Upper lobe of left lung (tissue), 6 donors: Measurements from ENCODE around the gene CDH10. TPM values are rescaled to one million over a fixed set of nuclear protein-coding genes. Genes with fewer than 3 reads are reported as not detected.

Experiments
- ATAC-seq, 2 donors: fragments of 200-7000 bp; cut with Tn5 transposase; one replicate each; pipeline ENCODE4 v1.9.1; 2022; ENCODE audit warnings: mild to moderate bottlenecking in 2 of 2, moderate library complexity in 2 of 2; ENCODE audit not compliant: low FRiP score in 2 of 2
- DNase-seq, 2 donors: peaks; one replicate each; pipeline ENCODE4 v3.0.0-alpha.2; 2019 to 2020
- H3K27ac ChIP-seq, 4 donors: fragments of 200-600 bp; sonication (generic); one replicate each; pipeline ENCODE4 v1.5.1; 2016 to 2019
- H3K27me3 ChIP-seq, 4 donors: fragments of 200-600 bp; sonication (generic); one replicate each; pipeline ENCODE4 v1.5.1; 2017 to 2019
- H3K36me3 ChIP-seq, 4 donors: fragments of 200-600 bp; sonication (generic); one replicate each; pipeline ENCODE4 v1.5.1; 2016 to 2019
- H3K4me1 ChIP-seq, 4 donors: fragments of 200-600 bp; sonication (generic); one replicate each; pipeline ENCODE4 v1.5.1; 2018 to 2019
- H3K4me3 ChIP-seq, 4 donors: fragments of 200-600 bp; sonication (generic); one replicate each; pipeline ENCODE4 v1.5.1; 2017 to 2019; ENCODE audit warnings: mild to moderate bottlenecking in 2 of 4, moderate library complexity in 1 of 4
- H3K9me3 ChIP-seq, 4 donors: fragments of 200-600 bp; sonication (generic); one replicate each; pipeline ENCODE4 v1.5.1; 2018 to 2019
- EP300 ChIP-seq, 4 donors: sonication (generic); formaldehyde crosslinking; IDR thresholded peaks; one replicate each; pipeline ENCODE4 v1.5.1; 2017; ENCODE audit warnings: antibody characterized with exemption in 4 of 4, control low read depth in 2 of 4
- POLR2A ChIP-seq, 4 donors: fragments of 450-650 bp; IDR thresholded peaks; one replicate each; pipeline ENCODE4 v1.5.1; 2016 to 2017; ENCODE audit warnings: antibody characterized with exemption in 4 of 4, mild to moderate bottlenecking in 2 of 4
- POLR2AphosphoS5 ChIP-seq, 2 donors: sonication (generic); formaldehyde crosslinking; IDR thresholded peaks; one replicate each; pipeline ENCODE4 v1.5.1; 2017; ENCODE audit warnings: antibody characterized with exemption in 2 of 2
- WGBS, 2 donors: methylation state at CpG; one replicate each; pipeline ENCODE4 v1.1.5; 2017 to 2018; 5-methylcytosine and 5-hydroxymethylcytosine counted together
- total RNA-seq, 6 donors: library from RNA; depleted of rRNA in 4 of 6; stranded (reverse); fragments of >200 nt in 4 of 6; gene quantifications; one replicate each; pipeline versions ENCODE4 v1.1.0 to v1.2.1, GENCODE V29; 2016 to 2021
- TF ChIP-seq, protein P1 (sequence below), 6 experiments: fragments of 450-650 bp in 4 of 6; fragments of 200-600 bp in 2 of 6; sonication (generic) in 2 of 6; IDR thresholded peaks; one replicate each; pipeline ENCODE4 v1.5.1; 2016 to 2019; ENCODE audit warnings: antibody characterized with exemption in 6 of 6
- donor health status: DM: no; HTN: no; CAD: no; lungs with moderate emphysema.
- donor health status: DM: no; HTN: yes; CAD: no; lungs with severe emphysema.

The CDH10 gene
- total RNA-seq, 6 donors from 2014 or later, result 0.26 to 0.78 (median 0.52) TPM; not detected in 2

DNA sequence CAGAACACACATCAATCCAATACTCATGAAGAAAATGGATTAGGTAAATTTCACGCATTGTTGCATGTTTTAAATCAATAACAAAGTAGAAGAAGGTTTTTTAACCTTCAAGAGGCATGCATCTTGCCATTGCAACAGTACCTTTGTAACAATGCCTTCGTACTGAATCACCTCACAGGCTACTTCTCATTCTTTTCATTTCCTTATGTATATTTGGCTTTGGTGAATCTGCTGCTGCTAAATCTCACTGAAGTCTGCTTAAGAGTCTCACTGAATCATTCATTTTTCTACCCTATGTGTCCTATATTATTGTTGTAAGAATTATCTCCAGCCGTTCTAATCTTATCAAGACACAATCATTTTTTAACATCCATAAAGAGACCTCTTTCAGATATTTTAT, 152.5 kb downstream of the CDH10 start:
- 82 to 84% methylated on average over 3 of the region's 3 CpGs for WGBS, 2 donors
- ATAC-seq (no peak), DNase-seq (no peak)
- no peaks in the 10 kb centered on the region for H3K27me3 ChIP-seq
- no peaks in the 10 kb centered on the region for H3K36me3 ChIP-seq
- no peak for TF ChIP-seq POLR2A (IDR thresholded peaks at IDR 0.05)
- TF ChIP-seq EP300 (IDR thresholded peaks at IDR 0.05), result no peak
- TF ChIP-seq POLR2AphosphoS5 (IDR thresholded peaks at IDR 0.05), result no peak
- TF ChIP-seq, protein P1, sequence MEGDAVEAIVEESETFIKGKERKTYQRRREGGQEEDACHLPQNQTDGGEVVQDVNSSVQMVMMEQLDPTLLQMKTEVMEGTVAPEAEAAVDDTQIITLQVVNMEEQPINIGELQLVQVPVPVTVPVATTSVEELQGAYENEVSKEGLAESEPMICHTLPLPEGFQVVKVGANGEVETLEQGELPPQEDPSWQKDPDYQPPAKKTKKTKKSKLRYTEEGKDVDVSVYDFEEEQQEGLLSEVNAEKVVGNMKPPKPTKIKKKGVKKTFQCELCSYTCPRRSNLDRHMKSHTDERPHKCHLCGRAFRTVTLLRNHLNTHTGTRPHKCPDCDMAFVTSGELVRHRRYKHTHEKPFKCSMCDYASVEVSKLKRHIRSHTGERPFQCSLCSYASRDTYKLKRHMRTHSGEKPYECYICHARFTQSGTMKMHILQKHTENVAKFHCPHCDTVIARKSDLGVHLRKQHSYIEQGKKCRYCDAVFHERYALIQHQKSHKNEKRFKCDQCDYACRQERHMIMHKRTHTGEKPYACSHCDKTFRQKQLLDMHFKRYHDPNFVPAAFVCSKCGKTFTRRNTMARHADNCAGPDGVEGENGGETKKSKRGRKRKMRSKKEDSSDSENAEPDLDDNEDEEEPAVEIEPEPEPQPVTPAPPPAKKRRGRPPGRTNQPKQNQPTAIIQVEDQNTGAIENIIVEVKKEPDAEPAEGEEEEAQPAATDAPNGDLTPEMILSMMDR (IDR thresholded peaks at IDR 0.05), result no peak
- no peak overlapping the region for H3K4me3 ChIP-seq
- H3K4me1 ChIP-seq, result no peaks in the 10 kb centered on the region
- H3K27ac ChIP-seq, result no peak overlapping the region
- H3K9me3 ChIP-seq, result no peaks in the 10 kb centered on the region

DNA sequence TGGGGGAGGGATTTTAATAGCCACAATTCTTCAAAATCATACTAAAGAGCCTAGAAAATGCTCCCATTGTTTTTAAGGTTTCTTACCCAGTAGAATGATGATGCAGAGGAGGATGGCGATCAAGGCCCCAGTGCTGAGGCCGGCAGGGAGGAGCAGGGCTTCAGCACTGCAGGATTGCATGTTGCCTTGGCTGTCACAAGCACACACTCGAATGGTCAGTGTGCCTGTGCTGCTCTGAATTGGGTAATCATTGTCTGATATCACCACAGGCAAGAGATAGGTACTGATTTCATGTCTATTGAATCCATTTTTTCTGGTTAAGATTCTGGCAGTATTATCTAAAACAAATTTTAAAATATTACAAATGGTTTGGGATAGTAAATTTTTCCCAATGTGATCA, 153.3 kb downstream of the CDH10 start:
- DNase-seq (no peak), ATAC-seq (no peak)
- Histone ChIP-seq H3K4me1 (no peaks in the 10 kb centered on the region), H3K27ac (no peak overlapping the region), H3K9me3 (no peaks in the 10 kb centered on the region), H3K27me3 (no peaks in the 10 kb centered on the region), H3K4me3 (no peak overlapping the region), H3K36me3 (no peaks in the 10 kb centered on the region)
- TF ChIP-seq EP300 (IDR thresholded peaks at IDR 0.05), result no peak
- TF ChIP-seq, protein P1 (IDR thresholded peaks at IDR 0.05), result no peak
- TF ChIP-seq POLR2A (IDR thresholded peaks at IDR 0.05), result no peak
- TF ChIP-seq POLR2AphosphoS5 (IDR thresholded peaks at IDR 0.05), result no peak
- 82 to 86% methylated on average over 3 of the region's 3 CpGs for WGBS, 2 donors

DNA sequence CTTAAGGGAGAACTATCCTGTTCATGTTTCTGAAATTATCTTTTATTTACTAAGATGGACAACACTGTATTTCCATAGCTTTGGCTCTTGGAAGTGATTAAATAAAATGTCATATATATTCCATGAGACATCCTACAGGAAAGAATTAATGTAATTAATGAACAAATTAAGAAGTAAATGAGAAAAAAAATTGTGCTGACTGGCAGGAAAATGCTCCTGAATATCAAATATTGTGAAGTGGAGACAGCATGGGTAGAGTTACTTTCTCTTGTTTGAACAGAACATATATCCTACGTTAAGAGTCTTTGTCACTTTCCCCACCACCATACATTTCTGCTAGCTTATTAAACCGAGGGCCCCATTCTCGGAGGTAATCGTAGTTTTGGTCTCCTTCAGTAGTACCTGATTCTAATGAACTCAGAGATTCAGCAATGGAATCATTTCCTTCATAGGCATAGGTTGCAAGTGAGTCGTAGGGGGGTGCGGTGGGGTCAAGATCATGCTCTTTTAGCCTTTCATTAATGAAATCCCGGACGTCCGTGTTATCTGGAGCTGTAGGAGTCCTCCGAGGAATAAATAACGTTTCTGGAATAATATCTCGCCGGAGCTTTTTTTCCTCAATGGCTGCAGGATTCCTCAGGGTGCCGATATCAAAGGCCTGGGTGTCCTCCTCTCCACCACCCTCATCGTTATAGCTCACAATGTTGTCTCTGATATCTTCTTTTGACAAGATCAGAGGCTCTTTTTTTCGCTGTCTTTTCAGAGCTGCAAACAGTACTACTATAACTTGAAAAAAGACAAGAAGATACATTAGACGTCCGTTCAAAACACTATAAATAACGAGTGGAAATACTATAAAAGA, 157.2 kb downstream of the CDH10 start:
- no peak for ATAC-seq
- no peak for DNase-seq
- Histone ChIP-seq H3K9me3 (no peaks in the 10 kb centered on the region), H3K4me3 (no peak overlapping the region), H3K36me3 (no peaks in the 10 kb centered on the region), H3K4me1 (no peaks in the 10 kb centered on the region), H3K27me3 (no peaks in the 10 kb centered on the region), H3K27ac (no peak overlapping the region)
- WGBS, 2 donors, result 76 to 83% methylated on average over 19 of the region's 19 CpGs
- TF ChIP-seq POLR2AphosphoS5 (IDR thresholded peaks at IDR 0.05) (no peak), EP300 (IDR thresholded peaks at IDR 0.05) (no peak), POLR2A (IDR thresholded peaks at IDR 0.05) (no peak)
- TF ChIP-seq, protein P1 (IDR thresholded peaks at IDR 0.05), result no peak

DNA sequence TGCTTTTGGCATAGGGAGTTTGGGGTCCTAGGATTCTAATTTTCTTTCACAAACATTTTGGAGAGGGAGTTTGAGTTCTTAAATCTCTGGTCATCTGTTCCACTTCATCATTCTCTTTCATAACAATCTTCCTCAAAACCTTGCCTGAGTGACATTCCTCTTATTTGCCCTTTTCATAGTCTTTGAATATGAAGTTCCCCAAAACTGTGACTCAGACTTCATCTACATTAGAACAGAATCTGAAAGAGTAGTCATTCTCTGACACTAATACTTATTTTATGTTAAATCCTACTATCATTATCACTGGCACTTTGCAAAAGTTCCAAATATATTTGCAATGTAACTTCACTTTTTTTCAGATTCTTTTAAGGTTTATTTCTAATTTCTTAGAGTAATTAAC, 163.8 kb downstream of the CDH10 start:
- Histone ChIP-seq H3K9me3 (no peaks in the 10 kb centered on the region), H3K36me3 (no peaks in the 10 kb centered on the region), H3K27ac (no peak overlapping the region), H3K4me1 (no peaks in the 10 kb centered on the region), H3K27me3 (no peaks in the 10 kb centered on the region), H3K4me3 (no peak overlapping the region)
- TF ChIP-seq, protein P1 (IDR thresholded peaks at IDR 0.05), result no peak
- TF ChIP-seq EP300 (IDR thresholded peaks at IDR 0.05), result no peak
- TF ChIP-seq POLR2A (IDR thresholded peaks at IDR 0.05), result no peak
- TF ChIP-seq POLR2AphosphoS5 (IDR thresholded peaks at IDR 0.05), result no peak
- DNase-seq, result no peak
- no peak for ATAC-seq

DNA sequence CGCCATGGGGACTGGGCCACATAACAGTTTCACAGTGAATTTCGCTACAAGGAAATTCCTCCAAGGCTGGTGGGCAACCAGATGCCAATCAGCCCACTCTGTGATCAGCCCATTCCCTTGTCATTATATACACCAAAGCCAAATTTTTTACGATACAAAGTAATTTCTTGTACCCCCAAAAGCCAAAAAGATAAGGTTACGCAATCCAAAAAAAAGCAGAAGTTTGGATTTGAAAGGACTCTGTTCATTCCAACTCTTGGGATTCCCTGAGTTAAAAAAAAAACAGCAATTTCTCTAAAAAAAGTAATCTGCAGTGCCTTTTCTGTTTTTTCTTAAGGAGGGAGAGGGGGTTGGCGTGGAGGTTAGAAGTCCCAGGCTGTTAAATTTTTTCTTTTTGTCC, 166.8 kb downstream of the CDH10 start:
- TF ChIP-seq EP300 (IDR thresholded peaks at IDR 0.05), result no peak
- TF ChIP-seq POLR2AphosphoS5 (IDR thresholded peaks at IDR 0.05), result no peak
- no peak for TF ChIP-seq POLR2A (IDR thresholded peaks at IDR 0.05)
- TF ChIP-seq, protein P1 (IDR thresholded peaks at IDR 0.05), result no peak
- no peaks in the 10 kb centered on the region for H3K4me1 ChIP-seq
- H3K27me3 ChIP-seq, result no peaks in the 10 kb centered on the region
- no peak overlapping the region for H3K27ac ChIP-seq
- DNase-seq (no peak), ATAC-seq (no peak)
- no peak overlapping the region for H3K4me3 ChIP-seq
- no peaks in the 10 kb centered on the region for H3K9me3 ChIP-seq
- H3K36me3 ChIP-seq, result no peaks in the 10 kb centered on the region
- 82 to 85% methylated on average over 5 of the region's 5 CpGs for WGBS, 2 donors
